ENCODE measurements around the gene JPT2.

JPT2 gene

GRCh38 chr16:1708083-1708767, 30.1 kb downstream of the JPT2 start:
- no peaks in the 10 kb centered on the region for H3K27me3 ChIP-seq (ENCODE audit: control insufficient read depth in 3 of 3, insufficient read depth in 3 of 3, low read depth in 1 of 3, low read length in 3 of 3)
- H2AK5ac ChIP-seq (ENCODE audit: low read depth, low read length), result no peak overlapping the region
- peaks cover 2 to 23% of the 10 kb centered on the region in 2 donors for H3K36me3 ChIP-seq (replicated peaks in 1 of 2; ENCODE audit: control insufficient read depth in 2 of 2, insufficient read depth in 2 of 2, low read length in 2 of 2)
- DNase-seq (ENCODE audit: low spot score), result no peak
- no peak overlapping the region for H4K8ac ChIP-seq (ENCODE audit: low read depth, low read length)
- no peak overlapping the region for H2BK12ac ChIP-seq (ENCODE audit: low read length)
- H3K4me2 ChIP-seq (ENCODE audit: insufficient read depth, low read length, poor library complexity, severe bottlenecking), result no peak overlapping the region
- H3K14ac ChIP-seq (ENCODE audit: low read length), result no peak overlapping the region
- H3K4me1 ChIP-seq (ENCODE audit: control insufficient read depth in 2 of 2, insufficient read depth in 1 of 2, low read depth in 1 of 2, low read length in 2 of 2), result peaks cover 5 to 12% of the 10 kb centered on the region in 2 donors
- WGBS, 2 donors (ENCODE audit: extremely low coverage in 2 of 2, insufficient read length in 2 of 2, insufficient replicate concordance in 1 of 2), result no CpG with 5 or more reads among the region's 18 CpGs
- H3K4me3 ChIP-seq (ENCODE audit: low read length in 2 of 2), result peak overlapping the region in 1 of 2 donors; percentile 98
- H3K18ac ChIP-seq (ENCODE audit: low read length), result no peak overlapping the region
- H2AFZ ChIP-seq (ENCODE audit: low read length), result no peak overlapping the region
- H3K9me3 ChIP-seq (replicated peaks in 1 of 2; ENCODE audit: control insufficient read depth in 2 of 2, insufficient read depth in 1 of 2, low read depth in 1 of 2, low read length in 2 of 2), result no peaks in the 10 kb centered on the region
- H3K27ac ChIP-seq (replicated peaks; ENCODE audit: low read length), result no peak overlapping the region
- no peak overlapping the region for H3K4ac ChIP-seq (ENCODE audit: low read length)
- no peak overlapping the region for H4K91ac ChIP-seq (ENCODE audit: low read depth, low read length, poor library complexity)
- H2BK5ac ChIP-seq (ENCODE audit: low read length), result no peak overlapping the region
- no peak overlapping the region for H2BK120ac ChIP-seq (ENCODE audit: low read depth, low read length)
- H3K79me1 ChIP-seq (ENCODE audit: low read depth, low read length), result peaks cover 20% of the 10 kb centered on the region
- peak overlapping the region; percentile 60 for H3K9ac ChIP-seq (ENCODE audit: low read depth, low read length, poor library complexity)
- no peak overlapping the region for H2BK15ac ChIP-seq (ENCODE audit: low read length)
- H3K23ac ChIP-seq (ENCODE audit: low read depth, low read length, poor library complexity), result peak overlapping the region; percentile 20

GRCh38 chr16:1708768-1709180, 30.7 kb downstream of the JPT2 start:
- H2BK12ac ChIP-seq (ENCODE audit: low read length), result no peak overlapping the region
- no peak overlapping the region for H2BK15ac ChIP-seq (ENCODE audit: low read length)
- no peak overlapping the region for H4K91ac ChIP-seq (ENCODE audit: low read depth, low read length, poor library complexity)
- peaks cover 5 to 12% of the 10 kb centered on the region in 2 donors for H3K4me1 ChIP-seq (ENCODE audit: control insufficient read depth in 2 of 2, insufficient read depth in 1 of 2, low read depth in 1 of 2, low read length in 2 of 2)
- no peaks in the 10 kb centered on the region for H3K9me3 ChIP-seq (replicated peaks in 1 of 2; ENCODE audit: control insufficient read depth in 2 of 2, insufficient read depth in 1 of 2, low read depth in 1 of 2, low read length in 2 of 2)
- H3K4ac ChIP-seq (ENCODE audit: low read length), result no peak overlapping the region
- H3K4me3 ChIP-seq (ENCODE audit: low read length in 2 of 2), result no peak overlapping the region
- H2BK120ac ChIP-seq (ENCODE audit: low read depth, low read length), result no peak overlapping the region
- H3K18ac ChIP-seq (ENCODE audit: low read length), result no peak overlapping the region
- no peak overlapping the region for H2BK5ac ChIP-seq (ENCODE audit: low read length)
- H3K27me3 ChIP-seq (ENCODE audit: control insufficient read depth in 3 of 3, insufficient read depth in 3 of 3, low read depth in 1 of 3, low read length in 3 of 3), result no peaks in the 10 kb centered on the region
- no peak for DNase-seq (ENCODE audit: low spot score)
- H3K14ac ChIP-seq (ENCODE audit: low read length), result no peak overlapping the region
- H3K79me1 ChIP-seq (ENCODE audit: low read depth, low read length), result peaks cover 21% of the 10 kb centered on the region
- H3K23ac ChIP-seq (ENCODE audit: low read depth, low read length, poor library complexity), result peak overlapping the region; percentile 20
- H3K4me2 ChIP-seq (ENCODE audit: insufficient read depth, low read length, poor library complexity, severe bottlenecking), result no peak overlapping the region
- H3K9ac ChIP-seq (ENCODE audit: low read depth, low read length, poor library complexity), result no peak overlapping the region
- no peak overlapping the region for H2AFZ ChIP-seq (ENCODE audit: low read length)
- H3K27ac ChIP-seq (replicated peaks; ENCODE audit: low read length), result no peak overlapping the region
- WGBS, 2 donors (ENCODE audit: extremely low coverage in 2 of 2, insufficient read length in 2 of 2, insufficient replicate concordance in 1 of 2), result no CpG with 5 or more reads among the region's 13 CpGs
- peaks cover 2 to 20% of the 10 kb centered on the region in 2 donors for H3K36me3 ChIP-seq (replicated peaks in 1 of 2; ENCODE audit: control insufficient read depth in 2 of 2, insufficient read depth in 2 of 2, low read length in 2 of 2)
- H2AK5ac ChIP-seq (ENCODE audit: low read depth, low read length), result no peak overlapping the region
- no peak overlapping the region for H4K8ac ChIP-seq (ENCODE audit: low read depth, low read length)

- Histone ChIP-seq H3K23ac (ENCODE audit: low read depth, low read length, poor library complexity) (no peak overlapping the region), H3K4ac (ENCODE audit: low read length) (no peak overlapping the region), H3K27me3 (ENCODE audit: control insufficient read depth in 3 of 3, insufficient read depth in 3 of 3, low read depth in 1 of 3, low read length in 3 of 3) (no peaks in the 10 kb centered on the region), H2BK15ac (ENCODE audit: low read length) (no peak overlapping the region), H3K27ac (replicated peaks; ENCODE audit: low read length) (no peak overlapping the region), H3K36me3 (replicated peaks in 1 of 2; ENCODE audit: control insufficient read depth in 2 of 2, insufficient read depth in 2 of 2, low read length in 2 of 2) (peaks cover 2 to 23% of the 10 kb centered on the region in 2 donors), H3K4me1 (ENCODE audit: control insufficient read depth in 2 of 2, insufficient read depth in 1 of 2, low read depth in 1 of 2, low read length in 2 of 2) (peaks cover 5 to 12% of the 10 kb centered on the region in 2 donors), H2AFZ (ENCODE audit: low read length) (no peak overlapping the region), H3K9ac (ENCODE audit: low read depth, low read length, poor library complexity) (no peak overlapping the region), H3K9me3 (replicated peaks in 1 of 2; ENCODE audit: control insufficient read depth in 2 of 2, insufficient read depth in 1 of 2, low read depth in 1 of 2, low read length in 2 of 2) (no peaks in the 10 kb centered on the region), H3K18ac (ENCODE audit: low read length) (no peak overlapping the region), H2BK5ac (ENCODE audit: low read length) (no peak overlapping the region), H2BK120ac (ENCODE audit: low read depth, low read length) (no peak overlapping the region), H3K79me1 (ENCODE audit: low read depth, low read length) (peaks cover 24% of the 10 kb centered on the region), H4K91ac (ENCODE audit: low read depth, low read length, poor library complexity) (no peak overlapping the region), H3K14ac (ENCODE audit: low read length) (no peak overlapping the region), H2AK5ac (ENCODE audit: low read depth, low read length) (no peak overlapping the region), H4K8ac (ENCODE audit: low read depth, low read length) (no peak overlapping the region), H3K4me3 (ENCODE audit: low read length in 2 of 2) (no peak overlapping the region), H3K4me2 (ENCODE audit: insufficient read depth, low read length, poor library complexity, severe bottlenecking) (no peak overlapping the region), H2BK12ac (ENCODE audit: low read length) (no peak overlapping the region)
- no CpG with 5 or more reads among the region's 15 CpGs for WGBS, 2 donors (ENCODE audit: extremely low coverage in 2 of 2, insufficient read length in 2 of 2, insufficient replicate concordance in 1 of 2)
- no peak for DNase-seq (ENCODE audit: low spot score)
These were observed 31.3 kb downstream of the JPT2 start for GRCh38 chr16:1709356-1709755.

GRCh38 chr16:1710811-1711507, 32.9 kb downstream of the JPT2 start:
- Histone ChIP-seq H3K4me1 (ENCODE audit: control insufficient read depth in 2 of 2, insufficient read depth in 1 of 2, low read depth in 1 of 2, low read length in 2 of 2) (peaks cover 5 to 12% of the 10 kb centered on the region in 2 donors), H3K23ac (ENCODE audit: low read depth, low read length, poor library complexity) (no peak overlapping the region), H3K79me1 (ENCODE audit: low read depth, low read length) (peaks cover 24% of the 10 kb centered on the region), H3K27me3 (ENCODE audit: control insufficient read depth in 3 of 3, insufficient read depth in 3 of 3, low read depth in 1 of 3, low read length in 3 of 3) (no peaks in the 10 kb centered on the region), H2AK5ac (ENCODE audit: low read depth, low read length) (no peak overlapping the region), H3K4me2 (ENCODE audit: insufficient read depth, low read length, poor library complexity, severe bottlenecking) (no peak overlapping the region), H3K27ac (replicated peaks; ENCODE audit: low read length) (no peak overlapping the region), H3K18ac (ENCODE audit: low read length) (no peak overlapping the region), H3K4me3 (ENCODE audit: low read length in 2 of 2) (no peak overlapping the region), H3K36me3 (replicated peaks in 1 of 2; ENCODE audit: control insufficient read depth in 2 of 2, insufficient read depth in 2 of 2, low read length in 2 of 2) (peaks cover 2 to 23% of the 10 kb centered on the region in 2 donors), H3K9me3 (replicated peaks in 1 of 2; ENCODE audit: control insufficient read depth in 2 of 2, insufficient read depth in 1 of 2, low read depth in 1 of 2, low read length in 2 of 2) (no peaks in the 10 kb centered on the region), H2BK120ac (ENCODE audit: low read depth, low read length) (no peak overlapping the region), H2BK5ac (ENCODE audit: low read length) (peak overlapping the region; percentile 24), H2AFZ (ENCODE audit: low read length) (no peak overlapping the region), H3K14ac (ENCODE audit: low read length) (no peak overlapping the region), H3K9ac (ENCODE audit: low read depth, low read length, poor library complexity) (peak overlapping the region; percentile 37), H4K8ac (ENCODE audit: low read depth, low read length) (no peak overlapping the region), H3K4ac (ENCODE audit: low read length) (no peak overlapping the region), H2BK12ac (ENCODE audit: low read length) (no peak overlapping the region), H2BK15ac (ENCODE audit: low read length) (no peak overlapping the region), H4K91ac (ENCODE audit: low read depth, low read length, poor library complexity) (no peak overlapping the region)
- DNase-seq (ENCODE audit: low spot score), result no peak
- WGBS, 2 donors (ENCODE audit: extremely low coverage in 2 of 2, insufficient read length in 2 of 2, insufficient replicate concordance in 1 of 2), result no CpG with 5 or more reads among the region's 17 CpGs
